ENCODE results near the gene CDCA5. TPM values are rescaled to one million over a fixed set of nuclear protein-coding genes. Genes with fewer than 3 reads are reported as not detected.

CDCA5 gene
- total RNA-seq, 3 donors from 2014 or later = 2.9 to 14.6 (median 4.8) TPM

- intact Hi-C loops (cut with DNase I, micrococcal nuclease) = no loop called here
- TF ChIP-seq, protein P1, sequence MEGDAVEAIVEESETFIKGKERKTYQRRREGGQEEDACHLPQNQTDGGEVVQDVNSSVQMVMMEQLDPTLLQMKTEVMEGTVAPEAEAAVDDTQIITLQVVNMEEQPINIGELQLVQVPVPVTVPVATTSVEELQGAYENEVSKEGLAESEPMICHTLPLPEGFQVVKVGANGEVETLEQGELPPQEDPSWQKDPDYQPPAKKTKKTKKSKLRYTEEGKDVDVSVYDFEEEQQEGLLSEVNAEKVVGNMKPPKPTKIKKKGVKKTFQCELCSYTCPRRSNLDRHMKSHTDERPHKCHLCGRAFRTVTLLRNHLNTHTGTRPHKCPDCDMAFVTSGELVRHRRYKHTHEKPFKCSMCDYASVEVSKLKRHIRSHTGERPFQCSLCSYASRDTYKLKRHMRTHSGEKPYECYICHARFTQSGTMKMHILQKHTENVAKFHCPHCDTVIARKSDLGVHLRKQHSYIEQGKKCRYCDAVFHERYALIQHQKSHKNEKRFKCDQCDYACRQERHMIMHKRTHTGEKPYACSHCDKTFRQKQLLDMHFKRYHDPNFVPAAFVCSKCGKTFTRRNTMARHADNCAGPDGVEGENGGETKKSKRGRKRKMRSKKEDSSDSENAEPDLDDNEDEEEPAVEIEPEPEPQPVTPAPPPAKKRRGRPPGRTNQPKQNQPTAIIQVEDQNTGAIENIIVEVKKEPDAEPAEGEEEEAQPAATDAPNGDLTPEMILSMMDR (IDR thresholded peaks at IDR 0.05) = no peak
- Histone ChIP-seq H3K4me3 (no peak overlapping the region), H3K4me1 (ENCODE audit: low read depth) (peaks cover 9% of the 10 kb centered on the region), H3K36me3 (ENCODE audit: low read depth) (no peaks in the 10 kb centered on the region), H3K9me3 (no peaks in the 10 kb centered on the region)
- DNase-seq (peak in 1 of 3 donors; percentile 40), ATAC-seq (peak; percentile 78)
These were observed 23.6 kb downstream of the CDCA5 start for GRCh38 chr11:65059959-65060824.

DNA sequence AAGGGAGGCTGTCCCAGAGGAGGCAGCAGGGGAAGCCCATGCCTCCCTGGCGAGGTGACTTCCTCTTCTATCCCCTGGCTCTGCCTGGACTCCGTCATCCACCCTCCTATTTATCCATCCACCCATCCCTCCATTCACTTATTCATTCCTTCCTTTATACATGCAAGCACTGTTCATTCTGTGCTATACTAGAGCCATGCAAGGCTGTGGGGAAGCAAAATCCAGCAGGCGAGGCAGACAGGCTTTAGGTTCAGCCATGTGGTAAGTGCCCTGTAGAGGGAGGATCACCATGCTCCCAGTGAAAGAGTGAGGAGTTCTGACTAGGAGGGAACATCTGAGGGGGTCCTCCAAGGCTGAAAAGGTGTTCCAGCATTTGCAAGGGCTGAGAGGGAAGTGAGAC is 24.3 kb downstream of the CDCA5 start:
- TF ChIP-seq, protein P1 (IDR thresholded peaks at IDR 0.05) = no peak
- no peaks in the 10 kb centered on the region for H3K9me3 ChIP-seq
- H3K4me3 ChIP-seq = no peak overlapping the region
- no peak for ATAC-seq
- H3K36me3 ChIP-seq (ENCODE audit: low read depth) = no peaks in the 10 kb centered on the region
- intact Hi-C loops (cut with DNase I, micrococcal nuclease) = no loop called here
- no peak for DNase-seq
- peaks cover 9% of the 10 kb centered on the region for H3K4me1 ChIP-seq (ENCODE audit: low read depth)

GRCh38 chr11:65058419-65059054 is 25.3 kb downstream of the CDCA5 start, which contains the start of gene NAALADL1:
NAALADL1 (minus strand) TSS chr11:65058553; CDS start chr11:65058521, 32 bp downstream.
- TF ChIP-seq, protein P1 (IDR thresholded peaks at IDR 0.05) = no peak
- peak; percentile 65 for ATAC-seq
- DNase-seq = peak in 2 of 3 donors; percentile 61 to 66
- Histone ChIP-seq H3K9me3 (no peaks in the 10 kb centered on the region), H3K4me3 (no peak within 1 kb of the TSS), H3K36me3 (ENCODE audit: low read depth) (no peaks in the 10 kb centered on the region), H3K4me1 (ENCODE audit: low read depth) (peaks cover 9% of the 10 kb centered on the region)
- intact Hi-C loops (cut with DNase I, micrococcal nuclease) = no loop called here

- Histone ChIP-seq H3K4me3 (no peak overlapping the region), H3K9me3 (no peaks in the 10 kb centered on the region), H3K4me1 (ENCODE audit: low read depth) (peaks cover 9% of the 10 kb centered on the region), H3K36me3 (ENCODE audit: low read depth) (no peaks in the 10 kb centered on the region)
- TF ChIP-seq, protein P1 (IDR thresholded peaks at IDR 0.05) = no peak
- intact Hi-C loops (cut with DNase I, micrococcal nuclease) = no loop called here
- DNase-seq (no peak), ATAC-seq (no peak)
These were observed 25.8 kb downstream of the CDCA5 start for GRCh38 chr11:65058012-65058411.

DNA sequence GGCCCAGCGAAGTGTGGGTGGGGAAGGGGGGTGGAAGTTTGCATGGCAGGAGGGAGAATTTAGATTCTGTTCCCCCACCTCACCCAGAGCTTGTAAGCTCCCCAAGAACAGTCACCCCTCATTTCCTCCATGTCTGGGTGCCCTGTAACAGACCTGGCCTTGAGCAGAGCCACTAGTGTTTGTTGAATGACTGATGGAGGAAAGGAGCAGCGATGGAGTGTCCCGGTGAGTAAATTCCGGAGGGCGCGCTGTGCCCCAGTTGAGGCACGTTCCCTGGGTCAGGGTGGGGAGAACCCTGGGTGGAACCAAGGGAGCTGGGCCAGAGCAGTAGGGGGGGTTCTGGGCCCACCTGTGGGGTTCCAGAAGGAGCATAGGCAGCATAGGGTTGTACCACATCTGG is 26.3 kb downstream of the CDCA5 start:
- Histone ChIP-seq H3K36me3 (ENCODE audit: low read depth) (no peaks in the 10 kb centered on the region), H3K4me3 (no peak overlapping the region), H3K4me1 (ENCODE audit: low read depth) (peaks cover 9% of the 10 kb centered on the region), H3K9me3 (no peaks in the 10 kb centered on the region)
- TF ChIP-seq, protein P1 (IDR thresholded peaks at IDR 0.05) = no peak
- no peak for ATAC-seq
- no peak for DNase-seq
- intact Hi-C loops (cut with DNase I, micrococcal nuclease) = no loop called here
